Measurements from ENCODE around the gene RAC3.

RAC3 gene

DNA sequence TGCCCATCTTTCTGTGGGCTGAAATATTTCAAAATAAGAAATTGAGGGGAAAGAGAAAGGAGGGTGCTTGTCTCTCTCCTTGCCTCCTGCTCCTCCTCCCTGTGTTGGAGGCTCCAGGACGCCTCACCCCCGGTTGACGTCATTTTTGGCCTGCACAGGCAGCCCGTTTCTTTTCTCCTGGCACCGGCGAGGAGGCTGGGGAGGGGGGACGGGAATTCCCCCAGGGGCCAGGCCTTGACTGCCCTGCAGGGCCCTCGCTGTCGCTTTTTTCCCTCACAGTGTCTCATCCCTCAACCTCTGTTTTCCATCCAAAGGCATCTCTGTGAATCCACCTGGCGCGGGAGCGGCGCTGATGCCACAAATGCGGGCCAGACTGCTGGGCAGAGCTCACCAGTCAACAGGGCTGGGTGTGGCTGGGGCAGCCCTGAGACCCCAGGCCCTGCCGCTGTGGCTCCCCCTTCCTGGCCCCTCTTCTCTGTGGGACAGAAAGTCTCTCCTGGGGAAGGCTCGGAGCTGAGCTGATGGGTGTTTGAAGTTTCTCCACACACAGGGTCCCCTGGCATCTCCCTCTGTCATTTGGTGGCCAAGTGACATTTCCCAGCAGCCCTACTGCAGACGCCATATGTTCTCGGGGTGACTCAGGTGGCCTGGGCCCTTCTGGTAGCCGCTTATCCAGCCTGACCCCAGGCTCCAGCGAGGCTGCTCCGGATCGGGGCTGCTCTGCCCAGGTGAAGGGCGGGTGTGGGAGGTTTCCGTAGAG, 24.8 kb upstream of the RAC3 start:
- Mint-ChIP-seq H3K9me3 (ENCODE audit: low read depth) (no peaks in the 10 kb centered on the region), H3K36me3 (no peaks in the 10 kb centered on the region), H3K4me1 (ENCODE audit: low read depth) (no peaks in the 10 kb centered on the region), H3K4me3 (no peak overlapping the region), H3K27ac (no peak overlapping the region), H3K27me3 (no peaks in the 10 kb centered on the region)

GRCh38 chr17:82007228-82007494, 24.3 kb upstream of the RAC3 start:
- Mint-ChIP-seq H3K27me3 (no peaks in the 10 kb centered on the region), H3K36me3 (no peaks in the 10 kb centered on the region), H3K4me1 (ENCODE audit: low read depth) (no peaks in the 10 kb centered on the region), H3K4me3 (no peak overlapping the region), H3K27ac (no peak overlapping the region), H3K9me3 (ENCODE audit: low read depth) (no peaks in the 10 kb centered on the region)

- no peaks in the 10 kb centered on the region for H3K4me1 Mint-ChIP-seq (ENCODE audit: low read depth)
Observed at GRCh38 chr17:82007495-82008257, 23.8 kb upstream of the RAC3 start.

DNA sequence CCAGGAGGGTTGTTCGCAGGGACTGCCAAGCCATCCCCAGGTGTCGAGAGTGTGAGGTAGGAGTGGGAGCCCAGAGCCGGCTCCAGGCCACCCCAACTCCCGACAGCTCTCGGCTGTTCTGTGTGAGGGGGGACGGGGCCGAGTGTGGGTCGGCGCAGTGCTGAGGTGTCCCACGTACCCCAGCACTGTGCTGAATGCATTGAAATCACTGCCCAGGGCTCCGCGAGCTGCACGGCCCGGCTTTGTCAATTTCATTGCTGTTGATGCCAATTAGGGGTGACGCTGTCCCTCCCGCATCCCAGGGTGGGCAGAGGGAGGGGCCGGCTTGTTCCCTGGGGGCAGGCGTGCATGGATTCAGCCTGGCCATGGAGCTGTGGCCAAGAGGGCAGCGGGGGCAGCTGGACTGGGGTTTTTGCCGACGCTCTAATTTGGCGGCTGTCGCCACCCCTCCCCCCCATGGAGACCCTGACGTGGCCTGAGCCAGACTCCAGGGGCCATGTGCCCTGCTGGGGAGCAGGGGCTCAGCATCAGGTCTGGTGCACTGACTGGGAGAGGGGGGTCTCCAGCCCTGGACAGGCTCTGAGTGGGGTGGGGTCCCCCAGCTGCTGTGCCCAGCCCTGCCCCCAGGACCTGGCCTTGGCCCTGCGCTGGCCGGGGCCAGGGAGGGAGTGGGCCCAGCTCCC, 23.1 kb upstream of the RAC3 start:
- no peak overlapping the region for H3K27ac Mint-ChIP-seq
- H3K4me1 Mint-ChIP-seq (ENCODE audit: low read depth): no peaks in the 10 kb centered on the region
- no peaks in the 10 kb centered on the region for H3K9me3 Mint-ChIP-seq (ENCODE audit: low read depth)
- no peaks in the 10 kb centered on the region for H3K36me3 Mint-ChIP-seq
- no peak overlapping the region for H3K4me3 Mint-ChIP-seq
- no peaks in the 10 kb centered on the region for H3K27me3 Mint-ChIP-seq

More at GRCh38 chr17:82007495-82008257, 23.8 kb upstream of the RAC3 start:
- Mint-ChIP-seq H3K27me3 (no peaks in the 10 kb centered on the region), H3K27ac (no peak overlapping the region), H3K9me3 (ENCODE audit: low read depth) (no peaks in the 10 kb centered on the region), H3K36me3 (no peaks in the 10 kb centered on the region), H3K4me3 (no peak overlapping the region)

DNA sequence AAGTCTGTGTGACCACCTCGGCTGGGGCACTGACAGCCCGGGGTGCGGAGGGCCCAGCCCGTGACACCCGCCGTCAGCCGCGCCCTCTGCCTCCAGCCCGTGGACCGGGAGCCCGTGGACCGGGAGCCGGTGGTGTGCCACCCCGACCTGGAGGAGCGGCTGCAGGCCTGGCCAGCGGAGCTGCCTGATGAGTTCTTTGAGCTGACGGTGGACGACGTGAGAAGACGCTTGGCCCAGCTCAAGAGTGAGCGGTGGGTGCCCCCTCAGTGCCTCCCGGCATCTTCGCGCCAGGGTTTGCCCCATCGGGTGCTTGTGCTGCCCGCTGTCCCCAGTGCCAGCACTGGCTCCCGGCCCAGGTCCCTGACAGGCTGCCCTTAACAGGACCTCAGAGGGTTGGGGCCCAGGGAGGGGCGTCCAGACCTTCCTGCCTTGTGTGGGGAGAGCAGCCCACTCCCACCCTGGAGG, 22.5 kb upstream of the RAC3 start:
- no peaks in the 10 kb centered on the region for H3K36me3 Mint-ChIP-seq
- H3K4me3 Mint-ChIP-seq: no peak overlapping the region
- no peaks in the 10 kb centered on the region for H3K9me3 Mint-ChIP-seq (ENCODE audit: low read depth)
- no peak overlapping the region for H3K27ac Mint-ChIP-seq
- no peaks in the 10 kb centered on the region for H3K4me1 Mint-ChIP-seq (ENCODE audit: low read depth)
- no peaks in the 10 kb centered on the region for H3K27me3 Mint-ChIP-seq

DNA sequence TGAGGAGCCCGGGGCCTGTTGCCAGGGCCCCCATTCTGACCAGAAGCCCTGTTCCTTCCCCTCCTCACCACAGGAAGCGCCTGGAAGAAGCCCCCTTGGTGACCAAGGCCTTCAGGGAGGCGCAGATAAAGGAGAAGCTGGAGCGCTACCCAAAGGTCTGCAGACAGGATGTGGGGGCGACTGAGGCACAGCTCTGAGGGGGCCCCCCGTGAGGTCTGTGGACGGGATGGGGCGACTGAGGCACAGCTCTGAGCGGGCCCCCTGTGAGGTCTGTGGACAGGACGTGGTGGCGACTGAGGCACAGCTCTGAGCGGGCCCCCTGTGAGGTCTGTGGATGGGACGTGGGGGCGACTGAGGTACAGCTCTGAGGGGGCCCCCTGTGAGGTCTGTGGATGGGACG, 22.1 kb upstream of the RAC3 start:
- H3K9me3 Mint-ChIP-seq (ENCODE audit: low read depth): no peaks in the 10 kb centered on the region
- H3K4me3 Mint-ChIP-seq: no peak overlapping the region

GRCh38 chr17:82010575-82011525, 20.6 kb upstream of the RAC3 start:
- Mint-ChIP-seq H3K27me3 (no peaks in the 10 kb centered on the region), H3K9me3 (ENCODE audit: low read depth) (no peaks in the 10 kb centered on the region), H3K4me3 (no peak overlapping the region), H3K36me3 (no peaks in the 10 kb centered on the region), H3K4me1 (ENCODE audit: low read depth) (no peaks in the 10 kb centered on the region), H3K27ac (no peak overlapping the region)

More for the DNA sequence above, 22.1 kb upstream of the RAC3 start:
- Mint-ChIP-seq H3K27ac (no peak overlapping the region), H3K27me3 (no peaks in the 10 kb centered on the region), H3K36me3 (no peaks in the 10 kb centered on the region), H3K4me1 (ENCODE audit: low read depth) (no peaks in the 10 kb centered on the region)

DNA sequence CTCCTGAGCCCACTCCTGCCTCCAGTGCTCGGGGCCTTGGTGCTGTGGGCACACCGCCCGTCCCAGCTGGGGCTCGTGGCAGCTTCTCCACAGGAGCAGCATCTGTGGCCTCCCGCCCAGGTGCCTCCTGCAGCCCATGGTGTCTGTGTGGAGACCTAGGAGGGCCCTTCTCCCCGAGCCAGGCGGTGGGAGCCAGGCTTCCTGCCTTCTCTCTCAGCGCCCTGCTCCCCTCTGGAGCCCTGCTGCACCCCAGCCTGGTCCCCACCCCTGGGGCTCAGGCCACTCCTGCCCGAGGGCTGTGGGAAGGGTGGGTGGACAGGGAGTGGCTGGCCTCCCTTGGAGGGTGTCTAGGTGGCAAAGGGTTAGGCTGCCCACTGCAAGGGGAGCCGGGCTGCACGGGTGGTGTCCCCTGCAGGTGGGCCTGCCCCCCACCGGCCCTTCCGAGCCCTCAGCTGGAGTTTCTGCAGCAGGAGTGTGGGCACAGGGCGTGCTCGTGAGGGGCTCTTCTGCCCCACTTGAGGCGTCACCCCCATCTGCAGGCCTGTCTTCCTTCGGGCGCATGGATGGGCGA, 19.8 kb upstream of the RAC3 start:
- H3K27me3 Mint-ChIP-seq: no peaks in the 10 kb centered on the region
- H3K4me3 Mint-ChIP-seq: no peak overlapping the region
- no peaks in the 10 kb centered on the region for H3K4me1 Mint-ChIP-seq (ENCODE audit: low read depth)
- H3K27ac Mint-ChIP-seq: no peak overlapping the region
- no peaks in the 10 kb centered on the region for H3K36me3 Mint-ChIP-seq
- H3K9me3 Mint-ChIP-seq (ENCODE audit: low read depth): no peaks in the 10 kb centered on the region

- Mint-ChIP-seq H3K4me3 (no peak overlapping the region), H3K27me3 (no peaks in the 10 kb centered on the region), H3K36me3 (no peaks in the 10 kb centered on the region), H3K4me1 (ENCODE audit: low read depth) (no peaks in the 10 kb centered on the region), H3K9me3 (ENCODE audit: low read depth) (no peaks in the 10 kb centered on the region), H3K27ac (no peak overlapping the region)
Observed at GRCh38 chr17:82012261-82012639, 19.2 kb upstream of the RAC3 start.

DNA sequence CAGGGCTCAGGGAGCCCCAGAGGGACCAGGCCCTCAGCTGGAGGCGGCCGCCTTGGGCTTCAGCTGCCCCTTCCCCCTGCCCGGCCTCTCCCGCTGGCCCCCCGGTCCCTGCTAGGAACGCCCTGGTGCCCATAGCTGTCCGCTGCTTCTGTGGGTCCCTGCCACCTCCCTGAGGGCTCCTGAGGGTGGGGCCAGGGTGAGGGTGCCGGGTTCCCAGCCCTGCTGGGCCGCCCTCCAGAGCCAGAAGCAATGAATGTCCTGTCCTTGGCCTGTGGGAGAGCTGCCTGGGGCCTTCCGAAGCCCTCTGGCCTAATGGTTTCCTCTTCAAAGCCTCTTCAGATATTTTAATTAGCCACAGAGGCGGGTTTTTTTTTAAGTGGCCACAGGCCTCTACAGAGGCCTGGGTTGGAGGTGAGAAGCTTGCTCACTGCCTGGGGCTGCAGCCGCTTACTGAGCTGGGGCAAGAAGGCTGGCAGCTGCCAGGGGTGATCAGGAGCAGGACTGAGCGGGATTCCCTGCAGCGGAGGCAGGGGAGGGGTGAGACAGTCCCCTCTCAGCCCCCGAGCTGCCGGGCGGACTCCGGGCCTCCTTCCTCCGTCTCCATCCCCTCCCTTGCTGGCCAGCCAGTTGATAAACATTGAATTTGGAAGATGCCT, 18.7 kb upstream of the RAC3 start:
- Mint-ChIP-seq H3K27ac (no peak overlapping the region), H3K4me3 (no peak overlapping the region), H3K4me1 (ENCODE audit: low read depth) (no peaks in the 10 kb centered on the region), H3K36me3 (no peaks in the 10 kb centered on the region), H3K9me3 (ENCODE audit: low read depth) (no peaks in the 10 kb centered on the region), H3K27me3 (no peaks in the 10 kb centered on the region)

GRCh38 chr17:82013341-82013740, 18.1 kb upstream of the RAC3 start:
- Mint-ChIP-seq H3K4me1 (ENCODE audit: low read depth) (no peaks in the 10 kb centered on the region), H3K9me3 (ENCODE audit: low read depth) (no peaks in the 10 kb centered on the region), H3K4me3 (no peak overlapping the region), H3K36me3 (no peaks in the 10 kb centered on the region), H3K27ac (no peak overlapping the region), H3K27me3 (no peaks in the 10 kb centered on the region)

DNA sequence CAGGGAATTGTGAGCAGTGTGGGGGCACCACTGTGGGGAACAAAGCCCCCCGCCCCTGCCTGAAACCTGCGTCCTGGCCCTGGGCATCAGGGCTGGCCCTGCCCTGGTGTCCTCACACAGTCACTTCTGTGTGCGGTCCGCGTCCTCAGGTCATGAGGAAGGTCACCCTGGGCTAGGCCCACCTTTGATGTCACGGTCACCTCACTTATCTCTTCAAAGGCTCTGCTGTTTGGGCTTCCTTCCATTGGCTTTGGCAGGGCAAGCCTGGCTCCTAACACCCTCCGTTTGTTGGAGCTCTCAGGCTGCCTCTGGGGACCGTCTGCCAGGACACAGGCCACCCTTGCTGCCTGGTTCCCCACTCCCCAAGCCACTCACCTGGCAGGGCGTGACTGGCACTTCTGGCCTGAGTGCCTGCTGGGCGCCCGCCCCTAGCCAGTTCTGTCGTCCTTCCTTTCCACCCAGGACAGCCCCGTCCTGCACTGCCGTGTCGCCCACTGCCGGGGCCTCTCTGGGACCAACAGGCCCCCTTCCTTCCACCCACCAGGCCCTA, 17.6 kb upstream of the RAC3 start:
- Mint-ChIP-seq H3K4me3 (no peak overlapping the region), H3K4me1 (ENCODE audit: low read depth) (no peaks in the 10 kb centered on the region), H3K27me3 (no peaks in the 10 kb centered on the region), H3K36me3 (no peaks in the 10 kb centered on the region), H3K27ac (no peak overlapping the region), H3K9me3 (ENCODE audit: low read depth) (no peaks in the 10 kb centered on the region)

DNA sequence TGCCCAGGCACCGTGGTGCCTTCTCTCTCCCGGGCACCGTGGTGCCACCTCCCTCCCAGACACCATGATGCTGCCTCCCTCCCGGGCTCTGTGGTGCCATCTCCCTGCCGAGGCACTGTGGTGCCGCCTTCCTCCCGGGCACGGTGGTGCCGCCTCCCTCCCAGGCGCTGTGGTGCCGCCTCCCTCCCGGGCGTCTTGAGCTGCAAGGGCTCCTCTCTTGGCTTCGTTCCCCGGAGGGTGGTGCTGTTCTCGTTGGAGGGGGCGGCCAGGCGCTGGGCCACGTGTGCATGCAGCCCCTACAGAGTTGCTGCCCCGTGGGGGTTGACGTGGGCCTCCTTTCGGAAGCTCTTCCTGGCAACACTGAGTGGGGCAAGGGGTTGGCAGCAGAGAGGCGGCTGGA, 17.0 kb upstream of the RAC3 start:
- Mint-ChIP-seq H3K36me3 (no peaks in the 10 kb centered on the region), H3K9me3 (ENCODE audit: low read depth) (no peaks in the 10 kb centered on the region), H3K27me3 (no peaks in the 10 kb centered on the region), H3K4me1 (ENCODE audit: low read depth) (no peaks in the 10 kb centered on the region), H3K27ac (no peak overlapping the region), H3K4me3 (no peak overlapping the region)

GRCh38 chr17:82014971-82015310, 16.5 kb upstream of the RAC3 start:
- H3K27ac Mint-ChIP-seq: no peak overlapping the region
- H3K27me3 Mint-ChIP-seq: no peaks in the 10 kb centered on the region
- no peaks in the 10 kb centered on the region for H3K36me3 Mint-ChIP-seq
- H3K4me3 Mint-ChIP-seq: no peak overlapping the region
- no peaks in the 10 kb centered on the region for H3K9me3 Mint-ChIP-seq (ENCODE audit: low read depth)
- no peaks in the 10 kb centered on the region for H3K4me1 Mint-ChIP-seq (ENCODE audit: low read depth)

All from activated naive CD8-positive, alpha-beta T cell (primary cell).